Stimulated activated CD8-positive, alpha-beta memory T cell treated with anti-CD3 and anti-CD28 coated beads, Interleukin-2, amount 100 ng/mL, for 1 hour (primary cell): ENCODE data around the gene APOBEC3F.
A peak's percentile ranks its signal among the peaks of the same experiment; 100 is the strongest.
"Not testable (repeated sequence)": the region's sequence is repeated elsewhere in the genome, so short reads cannot be mapped to it uniquely, and the experiment has no call there.

Experiments
- DNase-seq, 2 donors: peaks; one replicate each; pipeline ENCODE4 v3.0.0-alpha.2; 2020; ENCODE audit warnings: low read depth in 2 of 2

Gene APOBEC3F

DNA sequence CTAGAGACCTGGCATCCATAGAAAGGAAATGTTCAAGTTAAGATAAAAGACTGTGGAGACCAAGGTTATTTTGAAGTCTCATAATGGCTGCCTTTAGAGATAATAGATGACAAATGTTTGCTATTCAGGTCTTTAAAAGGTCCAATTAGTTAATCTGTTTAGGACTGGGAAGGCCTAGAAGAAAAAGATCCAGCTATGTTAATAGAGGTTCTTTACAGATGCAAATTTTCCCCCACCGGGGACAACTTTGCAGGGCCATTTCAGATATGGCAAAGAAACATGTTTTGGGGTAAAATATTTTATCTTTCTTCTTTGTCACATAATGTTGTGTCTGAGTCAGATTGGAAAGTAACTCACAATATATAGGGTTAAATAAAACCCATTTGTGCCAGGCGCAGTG lies 33.3 kb downstream of the APOBEC3F start:
- no peak for DNase-seq

DNA sequence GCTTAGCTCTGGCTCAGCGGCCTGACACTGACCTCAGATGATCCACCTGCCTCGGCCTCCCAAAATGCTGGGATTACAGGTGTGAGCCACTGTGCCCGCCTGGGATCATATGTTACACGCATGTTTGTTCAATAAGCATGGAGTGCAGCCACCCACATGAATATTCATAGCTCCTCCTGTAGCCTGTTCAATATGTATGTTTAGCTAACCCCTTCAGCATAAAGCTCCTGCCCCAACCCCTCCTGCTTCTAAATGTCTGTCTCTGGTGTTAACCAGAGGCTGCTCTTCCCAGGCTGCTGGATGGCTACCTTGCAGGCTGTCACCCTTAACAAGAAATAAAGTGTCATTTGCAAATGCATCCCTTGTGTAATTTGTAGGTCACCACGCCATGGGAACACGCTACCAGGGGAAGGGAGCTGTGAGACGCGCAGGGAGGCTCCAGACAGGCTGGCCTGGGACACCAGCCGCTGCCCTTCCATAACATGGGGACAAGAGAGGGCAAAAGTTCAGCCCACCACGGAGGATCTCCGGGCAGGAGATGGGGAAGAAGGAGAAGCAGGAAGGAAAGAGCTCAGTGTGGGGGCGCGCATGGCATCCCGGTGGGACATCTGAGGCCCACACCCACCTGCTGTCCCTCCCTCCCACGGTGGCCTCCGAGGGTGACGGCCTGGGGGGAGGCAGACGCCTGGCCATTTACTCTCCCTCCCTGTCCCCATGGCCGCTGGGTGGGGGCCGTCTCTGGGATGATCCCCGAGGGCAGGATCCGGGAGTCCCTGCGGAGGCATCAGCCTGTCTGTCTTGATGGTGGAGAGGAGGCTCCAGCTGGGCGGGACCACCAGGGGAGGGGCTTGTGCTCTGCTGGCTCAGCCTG lies 35.7 kb downstream of the APOBEC3F start:
- not testable (repeated sequence) for DNase-seq

DNA sequence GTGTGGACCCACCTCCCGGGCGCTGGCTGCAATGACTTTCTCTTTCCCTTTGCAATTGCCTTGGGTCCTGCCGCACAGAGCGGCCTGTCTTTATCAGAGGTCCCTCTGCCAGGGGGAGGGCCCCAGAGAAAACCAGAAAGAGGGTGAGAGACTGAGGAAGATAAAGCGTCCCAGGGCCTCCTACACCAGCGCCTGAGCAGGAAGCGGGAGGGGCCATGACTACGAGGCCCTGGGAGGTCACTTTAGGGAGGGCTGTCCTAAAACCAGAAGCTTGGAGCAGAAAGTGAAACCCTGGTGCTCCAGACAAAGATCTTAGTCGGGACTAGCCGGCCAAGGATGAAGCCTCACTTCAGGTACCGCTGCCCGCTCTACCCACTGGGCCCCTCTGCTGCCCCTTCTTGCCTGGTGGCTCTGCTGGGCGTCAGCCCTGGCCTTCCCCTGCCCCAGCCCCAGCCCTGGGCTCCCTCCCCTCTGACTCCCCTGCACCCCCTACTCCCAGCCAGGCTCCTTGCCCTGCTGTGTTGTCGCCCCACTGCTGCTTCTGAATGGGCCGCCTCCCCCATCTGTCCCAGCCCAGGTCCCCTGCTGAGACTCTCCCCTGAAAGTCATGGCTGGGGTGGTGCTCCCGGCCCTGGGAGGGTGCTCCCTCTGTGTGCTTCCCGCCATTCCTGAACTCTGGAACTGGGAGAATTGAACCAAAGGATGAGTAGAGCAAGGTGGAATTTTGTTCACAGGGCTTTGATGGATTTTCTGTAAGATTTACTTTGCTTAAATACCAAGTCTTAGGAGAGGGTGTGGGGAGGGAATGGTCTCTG lies 36.6 kb downstream of the APOBEC3F start, which contains the start of gene APOBEC3G:
APOBEC3G (plus strand) TSS at position 250 of the 815 bp plus-strand sequence; CDS start at position 337, 87 bp downstream.
- DNase-seq, result peak in 1 of 2 donors; percentile 35

DNA sequence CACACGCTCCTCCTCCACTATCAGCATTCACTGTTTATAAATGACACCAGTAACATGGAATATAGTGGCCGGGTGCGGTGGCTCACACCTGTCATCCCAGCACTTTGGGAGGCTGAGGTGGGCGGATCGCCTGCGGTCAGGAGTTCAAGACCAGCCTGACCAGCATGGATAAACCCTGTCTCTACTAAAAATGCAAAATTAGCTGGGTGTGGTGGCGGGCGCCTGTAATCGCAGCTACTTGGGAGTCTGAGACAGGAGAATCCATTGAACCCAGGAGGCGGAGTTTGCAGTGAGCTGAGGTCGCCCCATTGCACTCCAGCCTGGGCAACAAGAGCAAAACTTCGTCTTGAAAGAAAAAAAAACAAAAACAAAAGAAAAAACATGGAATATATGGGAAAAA lies 37.2 kb downstream of the APOBEC3F start:
- DNase-seq, result not testable (repeated sequence)

- no peak for DNase-seq
Measured at GRCh38 chr22:39078329-39078728, 37.7 kb downstream of the APOBEC3F start.

- DNase-seq, result not testable (repeated sequence)
Measured at GRCh38 chr22:39079054-39079637, 38.5 kb downstream of the APOBEC3F start.

DNA sequence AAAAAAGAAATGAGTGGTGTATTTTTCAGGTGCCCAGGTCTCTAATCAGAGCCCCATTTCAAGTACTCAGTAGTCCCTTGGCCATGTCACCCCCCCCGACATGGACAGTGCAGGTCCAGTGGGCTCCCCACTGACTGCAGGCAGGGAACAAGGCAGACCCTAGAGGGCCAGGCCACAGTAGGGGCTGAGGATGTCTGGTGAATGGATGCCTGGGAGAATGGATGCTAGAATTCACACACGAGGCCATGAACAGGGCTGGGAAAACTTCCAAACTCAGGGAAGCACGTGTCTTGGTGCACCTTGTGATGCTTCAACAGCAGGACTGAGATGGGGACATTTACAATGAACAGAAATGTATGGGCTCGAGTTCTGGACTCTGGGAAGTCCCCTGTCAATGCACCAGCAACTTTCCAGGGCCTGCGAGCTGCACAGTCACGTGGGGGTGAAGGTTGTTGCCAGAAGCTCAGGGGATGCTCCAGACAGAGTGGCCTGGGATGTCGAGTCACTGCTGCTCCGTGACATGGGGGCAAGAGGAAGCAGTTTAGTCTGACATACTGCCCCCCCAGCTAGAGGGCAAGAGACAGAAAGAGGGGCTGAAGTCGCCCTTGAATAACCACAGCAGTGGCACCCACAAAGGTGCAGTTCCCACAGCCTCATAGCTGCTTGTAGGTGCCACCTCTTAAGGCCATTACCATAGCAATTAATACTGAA lies 39.5 kb downstream of the APOBEC3F start:
- no peak for DNase-seq

DNA sequence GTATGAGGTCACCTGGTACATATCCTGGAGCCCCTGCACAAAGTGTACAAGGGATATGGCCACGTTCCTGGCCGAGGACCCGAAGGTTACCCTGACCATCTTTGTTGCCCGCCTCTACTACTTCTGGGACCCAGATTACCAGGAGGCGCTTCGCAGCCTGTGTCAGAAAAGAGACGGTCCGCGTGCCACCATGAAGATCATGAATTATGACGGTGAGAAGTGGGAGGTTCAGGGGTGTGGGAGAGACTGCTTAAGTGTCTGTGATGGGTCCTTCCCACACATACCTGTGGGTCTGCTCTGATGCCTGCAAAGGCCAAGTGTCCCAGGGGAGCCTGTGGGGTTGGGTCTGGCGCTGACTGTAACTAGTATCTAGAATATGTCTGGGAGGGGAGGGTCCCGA lies 40.4 kb downstream of the APOBEC3F start:
- DNase-seq, result no peak

- DNase-seq, result no peak
Measured at GRCh38 chr22:39081598-39081997, 40.9 kb downstream of the APOBEC3F start.

DNA sequence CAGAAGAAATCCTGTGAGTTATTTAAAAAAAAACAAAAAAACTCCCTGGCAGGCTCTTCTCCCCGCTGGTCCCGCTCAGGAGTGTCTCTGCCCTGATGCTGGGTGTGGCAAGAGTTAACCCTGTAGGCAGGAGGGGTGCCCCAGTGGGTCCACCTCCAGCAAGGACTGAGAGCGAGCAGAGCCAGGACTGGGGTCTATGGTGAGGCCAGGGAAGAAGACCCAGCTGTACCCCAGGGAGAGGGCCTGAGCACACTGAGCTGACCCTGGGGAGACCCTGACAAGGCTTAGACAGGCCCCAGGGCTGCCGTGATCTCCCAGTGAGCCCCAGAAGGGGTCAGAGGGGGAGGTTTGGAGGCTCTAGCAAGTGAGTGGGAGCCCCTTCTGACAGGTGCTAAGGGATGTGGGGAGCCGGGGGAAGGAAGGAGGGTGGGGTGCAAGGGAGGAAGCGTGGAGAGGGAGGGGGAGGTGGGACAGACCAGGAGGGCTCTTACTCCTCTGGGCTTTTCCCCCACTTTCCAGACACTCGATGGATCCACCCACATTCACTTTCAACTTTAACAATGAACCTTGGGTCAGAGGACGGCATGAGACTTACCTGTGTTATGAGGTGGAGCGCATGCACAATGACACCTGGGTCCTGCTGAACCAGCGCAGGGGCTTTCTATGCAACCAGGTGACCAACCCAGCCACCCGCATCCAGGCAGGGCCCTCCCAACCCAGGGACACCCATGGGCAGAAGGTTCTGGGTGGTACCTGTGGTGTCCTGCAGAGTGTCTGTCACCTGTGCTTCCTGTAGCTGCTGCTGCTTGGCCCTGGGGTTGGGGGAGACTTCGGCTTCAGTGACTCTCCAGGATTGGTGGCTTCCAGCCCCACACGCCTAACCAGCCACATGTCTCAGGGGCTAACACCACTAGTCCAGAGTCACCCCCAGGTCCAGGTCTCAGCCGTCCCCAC lies 42.8 kb downstream of the APOBEC3F start:
- DNase-seq, result no peak

DNA sequence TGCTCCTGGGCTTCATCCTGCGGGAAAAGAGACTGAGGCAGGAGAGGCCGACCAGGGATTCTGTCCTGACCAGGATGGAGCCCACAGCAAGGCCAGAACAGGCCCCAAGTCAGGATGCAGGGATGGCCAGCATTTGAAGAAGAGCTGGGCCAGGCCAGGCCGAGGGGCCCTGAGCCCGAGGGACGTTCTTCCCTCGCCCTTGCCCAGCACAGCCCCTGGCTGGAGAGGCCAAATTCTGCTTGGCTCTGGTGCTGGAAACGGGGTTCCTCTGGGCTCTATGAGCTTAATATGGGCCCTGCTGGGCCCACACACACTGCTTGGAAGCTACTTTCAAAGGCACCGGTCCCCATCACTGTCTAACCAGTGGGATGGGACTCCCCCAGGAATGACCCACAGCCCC lies 44.0 kb downstream of the APOBEC3F start:
- DNase-seq, result no peak

DNA sequence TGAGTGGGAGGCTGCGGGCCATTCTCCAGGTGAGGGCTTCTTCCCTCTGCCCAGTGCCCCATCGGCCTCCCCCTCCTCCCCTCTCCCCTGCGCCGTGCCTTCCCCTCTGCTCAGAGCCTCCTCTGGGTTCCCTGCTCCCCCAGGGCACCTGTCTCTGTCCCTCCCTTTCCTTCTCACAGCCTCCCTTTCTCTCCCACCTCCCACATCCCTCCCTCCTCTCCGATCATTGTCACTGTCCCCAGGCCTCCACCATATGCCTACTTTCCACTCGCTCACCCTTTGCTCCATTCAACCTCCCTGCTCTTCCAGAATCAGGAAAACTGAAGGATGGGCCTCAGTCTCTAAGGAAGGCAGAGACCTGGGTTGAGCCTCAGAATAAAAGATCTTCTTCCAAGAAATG lies 46.4 kb downstream of the APOBEC3F start:
- no peak for DNase-seq

DNA sequence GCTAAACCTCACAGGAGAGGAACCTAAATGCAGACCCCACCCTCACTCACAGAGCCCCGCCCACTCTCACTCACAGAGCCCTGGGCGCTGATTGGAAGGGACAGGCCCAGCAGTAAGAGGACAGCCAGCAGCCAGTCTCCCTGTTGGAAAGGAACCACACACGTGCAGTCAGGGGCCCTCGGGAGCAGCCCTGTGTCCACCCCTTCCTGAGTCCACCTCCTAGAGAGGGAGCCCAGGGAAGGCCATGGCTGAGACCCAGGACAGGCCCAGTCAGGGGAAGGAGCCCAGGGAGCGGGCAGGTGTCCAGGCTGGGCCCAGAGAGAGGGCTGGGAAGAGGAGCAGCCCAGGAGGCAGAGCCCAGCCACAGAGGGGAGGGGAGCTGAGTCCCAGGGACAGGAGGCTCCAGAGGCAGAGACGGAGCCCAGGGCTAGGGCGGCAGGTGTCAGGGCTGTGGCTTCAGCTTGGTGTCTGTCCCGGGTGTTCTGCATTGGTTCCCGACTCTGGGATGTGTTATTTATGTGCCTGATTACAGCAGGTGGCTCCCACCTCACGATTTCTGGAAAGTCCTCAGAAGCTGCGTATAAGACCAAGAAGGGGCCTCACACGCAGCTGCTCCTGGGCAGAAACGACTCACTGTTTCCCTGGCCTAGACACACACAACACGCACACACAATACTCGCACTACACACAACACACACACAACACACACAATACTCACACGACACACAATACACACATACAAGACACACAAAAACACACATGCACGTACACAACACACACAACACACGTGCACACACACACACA lies 47.4 kb downstream of the APOBEC3F start:
- DNase-seq, result no peak

DNA sequence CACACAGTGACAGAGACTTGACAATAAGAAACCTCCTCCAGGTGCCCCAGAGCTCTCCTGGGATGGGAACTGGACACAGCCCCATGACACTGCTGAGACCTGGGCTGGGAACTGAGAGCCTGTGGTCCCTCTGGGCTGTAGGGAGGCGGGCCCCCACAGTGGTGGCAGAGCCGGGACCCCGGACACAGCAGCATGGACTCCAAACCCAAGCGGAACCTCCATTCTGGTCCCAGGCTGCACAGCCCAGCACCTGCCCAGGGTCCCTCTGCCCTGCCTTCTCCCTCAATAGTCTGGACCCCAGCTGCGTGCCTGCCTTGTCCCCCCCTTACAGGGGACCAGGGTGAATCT lies 48.0 kb downstream of the APOBEC3F start:
- no peak for DNase-seq

GRCh38 chr22:39089928-39090327 lies 49.3 kb downstream of the APOBEC3F start:
- no peak for DNase-seq

DNA sequence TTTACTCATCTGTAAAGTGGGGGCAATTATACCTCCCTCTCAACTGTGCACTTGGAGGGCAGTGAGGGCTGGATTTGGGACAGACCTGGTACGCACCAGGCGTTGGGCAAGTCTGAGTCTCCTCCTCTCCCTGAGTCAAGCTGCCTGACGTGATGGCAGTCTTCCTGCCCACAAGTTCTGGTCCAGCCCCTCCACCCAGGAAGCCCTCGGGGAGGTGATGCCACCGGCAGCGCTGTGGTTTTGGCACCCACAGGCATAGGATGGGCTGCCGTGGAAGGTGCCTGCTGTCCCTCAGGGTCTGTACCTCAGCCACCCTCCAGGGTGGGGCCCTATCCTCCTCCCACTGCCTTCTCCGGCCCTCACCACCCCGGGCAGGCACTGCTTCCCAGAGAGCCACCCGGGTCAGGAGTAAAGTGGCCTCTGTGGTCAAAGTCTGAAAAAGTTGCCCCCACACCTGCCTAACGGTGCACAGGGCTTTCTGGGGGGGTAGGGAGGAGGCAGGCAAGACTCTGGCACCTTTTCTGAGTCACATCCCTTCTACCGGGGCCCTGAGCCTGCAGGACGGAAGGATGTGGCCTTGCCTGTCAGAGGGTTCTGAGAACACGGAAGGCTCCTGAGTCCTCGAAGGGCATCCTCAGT lies 49.9 kb downstream of the APOBEC3F start:
- peak; percentile 70 to 77 for DNase-seq

DNA sequence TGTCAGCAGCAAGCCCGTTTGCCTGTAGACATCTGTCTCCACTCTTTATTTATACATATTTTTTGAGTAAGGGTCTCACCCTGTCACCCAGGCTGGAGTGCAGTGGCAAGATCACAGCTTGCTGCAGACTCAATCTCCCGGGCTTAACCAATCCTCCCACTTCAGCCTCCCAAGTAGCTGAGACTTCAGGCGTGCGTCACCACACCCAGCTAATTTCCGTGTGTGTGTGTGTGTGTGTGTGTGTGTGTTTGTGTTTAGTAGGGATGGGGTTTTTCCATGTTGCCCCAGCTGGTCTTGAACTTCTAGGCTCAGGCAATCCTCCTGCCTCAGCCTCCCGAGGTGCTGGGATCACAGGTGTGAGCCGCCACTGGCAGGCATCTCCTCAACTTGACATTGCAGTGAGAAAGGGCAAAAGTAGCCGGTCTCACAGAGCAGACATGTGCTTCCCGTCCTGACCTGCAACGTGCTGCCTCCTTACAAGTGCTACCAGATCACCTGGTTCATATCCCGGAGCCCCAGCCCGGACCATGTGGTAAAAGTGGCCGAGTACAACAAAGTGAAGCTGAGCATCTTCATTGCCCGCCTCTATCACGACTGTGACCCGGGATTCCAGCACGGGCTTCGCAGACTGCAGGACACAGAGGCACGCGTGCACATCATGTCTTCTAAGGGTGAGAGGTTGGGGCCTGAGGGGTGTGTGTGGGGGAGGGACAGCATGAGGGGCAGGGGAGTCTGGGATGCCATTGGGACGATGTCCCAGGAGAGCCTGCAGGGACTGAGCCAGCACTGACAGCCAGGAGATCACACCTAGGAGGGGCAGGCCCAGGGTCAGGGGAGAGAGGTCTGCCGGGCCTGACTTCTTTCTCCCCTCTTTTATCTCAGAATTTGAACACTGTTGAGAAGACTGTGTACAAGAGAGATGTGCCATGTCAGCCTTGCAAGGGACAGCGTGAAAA lies 50.7 kb downstream of the APOBEC3F start:
- DNase-seq, result no peak
